OCI-LY7 (cell line): Measurements from ENCODE around the gene CEP68. TPM values are rescaled to one million over a fixed set of nuclear protein-coding genes. Genes with fewer than 3 reads are reported as not detected.

Experiments
- BruUV-seq: library from RNA; stranded (reverse); fragments of 400-500 nt; replicated peaks from 2 replicates; lab custom pipeline; 2021; lab: Mats Ljungman, UMichigan
- CTCF ChIA-PET: fragments of 300-600 bp; sonication (Branson Sonifier 250); formaldehyde crosslinking; loops from one replicate; lab custom pipeline; 2022; ENCODE audit warnings: antibody characterized with exemption; ENCODE audit not compliant: unreplicated experiment; lab: Charles Lee
- POLR2A ChIA-PET: fragments of 300-600 bp; sonication (Branson Sonifier 250); formaldehyde crosslinking; loops from one replicate; lab custom pipeline; 2022; ENCODE audit warnings: antibody characterized with exemption; lab: Charles Lee
- DNase-seq: peaks from one replicate; pipeline ENCODE4 v3.0.0-alpha.2; 2015; ENCODE audit warnings: low spot score
- H2AFZ ChIP-seq: fragments of 200-600 bp; sonication (generic), shearing (Covaris generic); 2 replicates; pipeline ENCODE4 v1.6.1; 2014; ENCODE audit warnings: mild to moderate bottlenecking, antibody characterized with exemption, low read length, moderate library complexity
- H3K27ac ChIP-seq: fragments of 200-600 bp; sonication (generic); 2 replicates; pipeline ENCODE4 v1.5.1; 2014; ENCODE audit warnings: mixed run types, low read depth, mild to moderate bottlenecking, moderate library complexity, low read length, inconsistent platforms; ENCODE audit not compliant: poor library complexity, severe bottlenecking
- H3K36me3 ChIP-seq: fragments of 200-600 bp; sonication (generic); 2 replicates; pipeline ENCODE4 v1.6.1; 2014; ENCODE audit warnings: mild to moderate bottlenecking, antibody characterized with exemption, low read length, moderate library complexity, mixed read lengths; ENCODE audit not compliant: insufficient read depth
- H3K4me1 ChIP-seq: fragments of 200-600 bp; sonication (generic); 2 replicates; pipeline ENCODE4 v1.5.1; 2014; ENCODE audit warnings: mild to moderate bottlenecking, low read length; ENCODE audit not compliant: insufficient read depth, poor library complexity, severe bottlenecking
- H3K4me2 ChIP-seq: fragments of 200-600 bp; sonication (generic); 2 replicates; pipeline ENCODE4 v1.6.1; 2014; ENCODE audit warnings: mild to moderate bottlenecking, low read length
- H3K4me3 ChIP-seq: fragments of 200-600 bp; sonication (generic); 2 replicates; pipeline ENCODE4 v1.5.1; 2014; ENCODE audit warnings: mild to moderate bottlenecking, low read depth, low read length; ENCODE audit not compliant: poor library complexity, severe bottlenecking
- H3K79me2 ChIP-seq: fragments of 200-600 bp; sonication (generic); 2 replicates; pipeline ENCODE4 v1.6.1; 2016; ENCODE audit warnings: low read depth, mild to moderate bottlenecking, low read length, moderate library complexity, mixed read lengths; ENCODE audit not compliant: insufficient read depth
- H3K9me2 ChIP-seq: fragments of 200-600 bp; sonication (generic); 2 replicates; pipeline ENCODE4 v1.6.1; 2016; ENCODE audit warnings: mild to moderate bottlenecking, low read length, mixed read lengths; ENCODE audit not compliant: insufficient read depth
- H3K9me3 ChIP-seq: fragments of 200-600 bp; sonication (generic); 2 replicates; pipeline ENCODE4 v1.6.1; 2014; ENCODE audit warnings: mild to moderate bottlenecking, mixed run types, low read length, mixed read lengths
- H4K20me1 ChIP-seq: fragments of 200-600 bp; sonication (generic); 2 replicates; pipeline ENCODE4 v1.6.1; 2014; ENCODE audit warnings: mild to moderate bottlenecking, antibody characterized with exemption, low read length, moderate library complexity, mixed read lengths; ENCODE audit not compliant: insufficient read depth
- EZH2phosphoT487 ChIP-seq: fragments of 200-600 bp; sonication (generic); IDR thresholded peaks from 2 replicates; pipeline ENCODE4 v1.6.1; 2018; ENCODE audit warnings: low read depth, borderline replicate concordance, mild to moderate bottlenecking, mixed run types, antibody characterized with exemption, low read length, moderate library complexity, mixed read lengths
- intact Hi-C: fragments of 100-400 bp; cut with micrococcal nuclease; formaldehyde crosslinking; loops from one replicate; pipeline ENCODE4 v1.10.0; 2022; ENCODE audit not compliant: unreplicated experiment
- total RNA-seq, 2 experiments: library from RNA; depleted of rRNA in 1 of 2; stranded (reverse); fragments of >200 nt in 1 of 2; shearing (Covaris generic) in 1 of 2; gene quantifications; 2 replicates each; pipeline ENCODE4 v1.2.3, GENCODE V29; 2014 to 2022
- TF ChIP-seq, protein P1 (sequence below): fragments of 200-600 bp; sonication (generic); conservative IDR thresholded peaks from 2 replicates; pipeline ENCODE4 v1.5.1; 2014; ENCODE audit warnings: mild to moderate bottlenecking, antibody characterized with exemption, low read length, moderate library complexity, mixed read lengths

Gene CEP68
- total RNA-seq, 2 experiments from 2014 or later = 8.7 to 17.1 TPM

DNA sequence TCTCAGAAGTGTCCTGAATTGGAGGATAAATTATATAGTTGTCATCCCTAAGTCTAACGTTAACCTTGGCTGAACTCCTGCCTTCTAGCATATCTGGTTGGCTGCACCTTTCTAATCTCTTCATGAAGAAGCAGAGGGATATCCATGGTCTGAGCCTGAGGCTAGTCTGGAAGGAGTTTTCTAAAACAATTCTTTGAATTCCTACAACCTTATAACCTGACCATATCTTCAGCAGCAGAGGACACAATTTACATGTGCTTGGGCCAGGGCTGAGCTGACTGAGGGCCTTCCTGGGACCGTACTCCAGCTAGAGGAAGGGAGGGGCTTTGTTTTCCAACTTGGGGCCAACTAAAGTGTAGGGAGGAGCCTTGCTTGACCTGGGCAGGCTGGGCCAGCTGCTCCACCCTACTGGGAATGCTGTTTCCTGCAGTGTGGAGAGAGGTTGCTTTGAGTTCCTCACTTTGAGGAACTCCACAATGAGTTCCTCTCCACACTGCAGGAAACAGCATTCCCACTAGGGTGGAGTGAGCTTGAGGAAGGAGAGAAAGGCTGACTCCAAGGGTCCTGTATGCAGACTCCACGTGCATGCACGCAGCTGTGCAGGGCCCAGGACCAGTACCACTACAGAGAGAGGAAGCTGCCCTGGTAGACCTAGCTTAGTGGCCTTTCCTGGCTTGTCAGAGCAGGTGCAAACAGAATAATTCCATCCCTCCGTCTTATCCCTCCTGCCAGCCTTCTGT lies 19.6 kb downstream of the CEP68 start:
- Histone ChIP-seq H3K4me2 (no peak overlapping the region), H3K79me2 (no peaks in the 10 kb centered on the region), H3K4me1 (peaks cover 85% of the 10 kb centered on the region), H3K4me3 (no peak overlapping the region), H3K9me2 (no peaks in the 10 kb centered on the region), H3K36me3 (peaks cover 71% of the 10 kb centered on the region), H2AFZ (no peak overlapping the region), H3K9me3 (no peaks in the 10 kb centered on the region), H4K20me1 (no peaks in the 10 kb centered on the region), H3K27ac (peak overlapping the region; percentile 19)
- DNase-seq = no peak
- BruUV-seq = no TSS peak
- CTCF ChIA-PET = interaction anchor here (0.5 to 0.6 kb wide), 2 partner anchors 163 to 934 kb away, joined by 3 read pairs; no protein-coding TSS in a partner anchor
- intact Hi-C loops = no loop called here
- POLR2A ChIA-PET = interaction anchor here (0.5 to 1.1 kb wide), 3 partner anchors 11 to 44 kb away, joined by 3 to 4 read pairs (median 3); partner anchors contain the start of gene CEP68
- TF ChIP-seq EZH2phosphoT487 = no peak
- TF ChIP-seq, protein P1, sequence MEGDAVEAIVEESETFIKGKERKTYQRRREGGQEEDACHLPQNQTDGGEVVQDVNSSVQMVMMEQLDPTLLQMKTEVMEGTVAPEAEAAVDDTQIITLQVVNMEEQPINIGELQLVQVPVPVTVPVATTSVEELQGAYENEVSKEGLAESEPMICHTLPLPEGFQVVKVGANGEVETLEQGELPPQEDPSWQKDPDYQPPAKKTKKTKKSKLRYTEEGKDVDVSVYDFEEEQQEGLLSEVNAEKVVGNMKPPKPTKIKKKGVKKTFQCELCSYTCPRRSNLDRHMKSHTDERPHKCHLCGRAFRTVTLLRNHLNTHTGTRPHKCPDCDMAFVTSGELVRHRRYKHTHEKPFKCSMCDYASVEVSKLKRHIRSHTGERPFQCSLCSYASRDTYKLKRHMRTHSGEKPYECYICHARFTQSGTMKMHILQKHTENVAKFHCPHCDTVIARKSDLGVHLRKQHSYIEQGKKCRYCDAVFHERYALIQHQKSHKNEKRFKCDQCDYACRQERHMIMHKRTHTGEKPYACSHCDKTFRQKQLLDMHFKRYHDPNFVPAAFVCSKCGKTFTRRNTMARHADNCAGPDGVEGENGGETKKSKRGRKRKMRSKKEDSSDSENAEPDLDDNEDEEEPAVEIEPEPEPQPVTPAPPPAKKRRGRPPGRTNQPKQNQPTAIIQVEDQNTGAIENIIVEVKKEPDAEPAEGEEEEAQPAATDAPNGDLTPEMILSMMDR = no peak

DNA sequence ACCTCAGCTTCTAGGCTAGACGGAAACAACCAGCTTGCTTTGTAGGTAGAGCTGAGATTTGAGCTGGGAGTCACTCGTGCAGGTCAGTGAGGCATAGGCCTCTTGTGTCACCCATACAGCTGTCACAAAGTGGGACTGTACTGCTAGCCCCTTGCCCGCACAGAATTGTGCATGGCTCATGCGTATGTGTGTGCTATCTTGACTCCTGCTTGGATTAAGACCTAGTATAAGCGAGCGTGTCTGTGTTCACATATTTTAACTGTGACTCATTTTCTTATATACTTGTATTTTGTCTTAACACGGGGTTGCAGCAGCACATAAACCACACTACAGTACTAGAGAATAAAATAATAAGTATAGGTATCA lies 20.1 kb downstream of the CEP68 start:
- ChIA-PET CTCF (no interaction called here), POLR2A (interaction anchor here (0.5 to 1.1 kb wide), 2 partner anchors 20 to 44 kb away, joined by 3 read pairs; partner anchors contain the start of gene CEP68)
- no TSS peak for BruUV-seq

More for the DNA sequence above, 20.1 kb downstream of the CEP68 start:
- peak overlapping the region; percentile 19 for H3K27ac ChIP-seq
- intact Hi-C loops = no loop called here
- no peaks in the 10 kb centered on the region for H4K20me1 ChIP-seq
- no peak for TF ChIP-seq EZH2phosphoT487
- TF ChIP-seq, protein P1 = no peak
- no peak overlapping the region for H3K4me3 ChIP-seq
- DNase-seq = no peak
- H3K4me2 ChIP-seq = no peak overlapping the region
- H3K9me2 ChIP-seq = no peaks in the 10 kb centered on the region
- H3K79me2 ChIP-seq = no peaks in the 10 kb centered on the region
- H3K4me1 ChIP-seq = peaks cover 85% of the 10 kb centered on the region
- peaks cover 66% of the 10 kb centered on the region for H3K36me3 ChIP-seq
- no peaks in the 10 kb centered on the region for H3K9me3 ChIP-seq
- no peak overlapping the region for H2AFZ ChIP-seq
